PFSK-1 (cell line): ENCODE data around the gene GAB3.

ENCODE experiments used
- POLR2AphosphoS5 ChIP-seq: IDR thresholded peaks from 2 replicates; pipeline ENCODE4 v1.6.1; 2012; ENCODE audit warnings: low read depth, mild to moderate bottlenecking, control low read depth, low read length, moderate library complexity
- TAF1 ChIP-seq: IDR thresholded peaks from 2 replicates; pipeline ENCODE4 v1.6.1; 2012; ENCODE audit warnings: low read length, control low read depth, borderline replicate concordance; ENCODE audit not compliant: insufficient read depth

- TF ChIP-seq POLR2AphosphoS5 (no peak), TAF1 (no peak)
Observed at GRCh38 chrX:154727418-154727817, 23.5 kb downstream of the GAB3 start.
